ENCODE measurements around the gene EIF4EBP3. TPM values are rescaled to one million over a fixed set of nuclear protein-coding genes. Genes with fewer than 3 reads are reported as not detected.

The EIF4EBP3 gene
- total and polyA plus RNA-seq, 4 donors = 1.4 to 55.8 (median 8.0) TPM

DNA sequence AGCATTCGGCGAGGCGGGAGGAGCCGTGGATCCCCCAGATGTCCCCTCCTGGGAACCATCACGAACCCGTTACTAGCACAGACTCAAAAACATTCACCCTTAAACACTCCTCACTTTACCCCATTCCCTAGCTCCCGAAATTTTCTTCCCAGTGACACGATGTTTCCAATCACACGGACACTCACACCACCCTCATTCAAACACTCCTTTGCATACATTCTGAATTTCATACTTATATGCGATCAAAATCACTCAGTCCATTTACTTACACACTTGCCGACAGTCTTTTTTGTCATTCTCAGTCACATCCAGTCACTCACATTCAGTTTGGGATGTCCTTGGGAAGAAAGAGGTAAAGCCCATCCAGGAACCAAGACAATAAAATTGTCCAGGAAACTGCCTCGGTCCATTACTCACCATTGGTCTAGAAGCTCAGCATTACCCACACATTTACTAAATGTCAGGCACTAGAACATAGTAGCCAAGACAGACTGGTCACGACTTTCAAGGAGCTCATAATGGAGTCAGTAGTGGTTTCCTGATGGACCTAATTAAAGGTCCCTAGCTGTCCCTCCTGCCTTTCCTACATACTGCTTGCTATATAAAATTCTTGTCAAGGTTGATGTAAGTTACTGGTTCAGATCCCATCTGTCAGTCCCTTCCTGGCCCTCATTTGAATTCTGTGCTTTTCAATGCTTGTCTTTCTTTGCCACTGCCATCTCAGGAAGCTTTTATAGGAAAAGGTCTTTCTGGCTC lies 17.7 kb downstream of the EIF4EBP3 start:
- Histone ChIP-seq H3K4me1 (ENCODE audit: control insufficient read depth in 4 of 4, insufficient read depth in 4 of 4, low read length in 3 of 4) (peaks cover 23 to 75% (median 70%) of the 10 kb centered on the region in 4 donors), H3K27ac (ENCODE audit: low read depth in 1 of 2, low read length in 2 of 2) (peak overlapping the region; percentile 92 to 96), H3K9me3 (ENCODE audit: control insufficient read depth in 4 of 4, low read length in 3 of 4) (no peaks in the 10 kb centered on the region), H3K4me3 (ENCODE audit: low read depth in 1 of 3, low read length in 3 of 3) (peak overlapping the region; percentile 66 to 97 (median 93)), H3K9ac (ENCODE audit: low read depth in 1 of 2, low read length in 2 of 2) (peak overlapping the region; percentile 73 to 95), H3K27me3 (ENCODE audit: control insufficient read depth in 4 of 4, insufficient read depth in 4 of 4, low read length in 3 of 4) (no peaks in the 10 kb centered on the region), H3K36me3 (ENCODE audit: control insufficient read depth in 4 of 4, insufficient read depth in 3 of 4, low read depth in 1 of 4, low read length in 3 of 4) (peaks cover 6 to 20% (median 15%) of the 10 kb centered on the region in 4 donors)
- no peak for DNase-seq (ENCODE audit: low spot score)
- no peak for TF ChIP-seq GABPA (IDR thresholded peaks at IDR 0.05 in 1 of 2, conservative IDR thresholded peaks at IDR 0.05 in 1 of 2)
- no peak for TF ChIP-seq SP1 (IDR thresholded peaks at IDR 0.05)
- no peak for TF ChIP-seq EGR1 (IDR thresholded peaks at IDR 0.05; ENCODE audit: low read depth in 2 of 2)
- TF ChIP-seq FOXA1 (IDR thresholded peaks at IDR 0.05) = no peak
- TF ChIP-seq RAD21 (IDR thresholded peaks at IDR 0.05) = no peak
- TF ChIP-seq ATF3 (IDR thresholded peaks at IDR 0.05) = no peak
- no peak for TF ChIP-seq YY1 (IDR thresholded peaks at IDR 0.05)
- TF ChIP-seq NR2F2 (IDR thresholded peaks at IDR 0.05) = no peak
- TF ChIP-seq JUND (IDR thresholded peaks at IDR 0.05) = no peak
- TF ChIP-seq, protein P1, sequence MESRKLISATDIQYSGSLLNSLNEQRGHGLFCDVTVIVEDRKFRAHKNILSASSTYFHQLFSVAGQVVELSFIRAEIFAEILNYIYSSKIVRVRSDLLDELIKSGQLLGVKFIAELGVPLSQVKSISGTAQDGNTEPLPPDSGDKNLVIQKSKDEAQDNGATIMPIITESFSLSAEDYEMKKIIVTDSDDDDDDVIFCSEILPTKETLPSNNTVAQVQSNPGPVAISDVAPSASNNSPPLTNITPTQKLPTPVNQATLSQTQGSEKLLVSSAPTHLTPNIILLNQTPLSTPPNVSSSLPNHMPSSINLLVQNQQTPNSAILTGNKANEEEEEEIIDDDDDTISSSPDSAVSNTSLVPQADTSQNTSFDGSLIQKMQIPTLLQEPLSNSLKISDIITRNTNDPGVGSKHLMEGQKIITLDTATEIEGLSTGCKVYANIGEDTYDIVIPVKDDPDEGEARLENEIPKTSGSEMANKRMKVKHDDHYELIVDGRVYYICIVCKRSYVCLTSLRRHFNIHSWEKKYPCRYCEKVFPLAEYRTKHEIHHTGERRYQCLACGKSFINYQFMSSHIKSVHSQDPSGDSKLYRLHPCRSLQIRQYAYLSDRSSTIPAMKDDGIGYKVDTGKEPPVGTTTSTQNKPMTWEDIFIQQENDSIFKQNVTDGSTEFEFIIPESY (IDR thresholded peaks at IDR 0.05) = no peak
- TF ChIP-seq, protein P2, sequence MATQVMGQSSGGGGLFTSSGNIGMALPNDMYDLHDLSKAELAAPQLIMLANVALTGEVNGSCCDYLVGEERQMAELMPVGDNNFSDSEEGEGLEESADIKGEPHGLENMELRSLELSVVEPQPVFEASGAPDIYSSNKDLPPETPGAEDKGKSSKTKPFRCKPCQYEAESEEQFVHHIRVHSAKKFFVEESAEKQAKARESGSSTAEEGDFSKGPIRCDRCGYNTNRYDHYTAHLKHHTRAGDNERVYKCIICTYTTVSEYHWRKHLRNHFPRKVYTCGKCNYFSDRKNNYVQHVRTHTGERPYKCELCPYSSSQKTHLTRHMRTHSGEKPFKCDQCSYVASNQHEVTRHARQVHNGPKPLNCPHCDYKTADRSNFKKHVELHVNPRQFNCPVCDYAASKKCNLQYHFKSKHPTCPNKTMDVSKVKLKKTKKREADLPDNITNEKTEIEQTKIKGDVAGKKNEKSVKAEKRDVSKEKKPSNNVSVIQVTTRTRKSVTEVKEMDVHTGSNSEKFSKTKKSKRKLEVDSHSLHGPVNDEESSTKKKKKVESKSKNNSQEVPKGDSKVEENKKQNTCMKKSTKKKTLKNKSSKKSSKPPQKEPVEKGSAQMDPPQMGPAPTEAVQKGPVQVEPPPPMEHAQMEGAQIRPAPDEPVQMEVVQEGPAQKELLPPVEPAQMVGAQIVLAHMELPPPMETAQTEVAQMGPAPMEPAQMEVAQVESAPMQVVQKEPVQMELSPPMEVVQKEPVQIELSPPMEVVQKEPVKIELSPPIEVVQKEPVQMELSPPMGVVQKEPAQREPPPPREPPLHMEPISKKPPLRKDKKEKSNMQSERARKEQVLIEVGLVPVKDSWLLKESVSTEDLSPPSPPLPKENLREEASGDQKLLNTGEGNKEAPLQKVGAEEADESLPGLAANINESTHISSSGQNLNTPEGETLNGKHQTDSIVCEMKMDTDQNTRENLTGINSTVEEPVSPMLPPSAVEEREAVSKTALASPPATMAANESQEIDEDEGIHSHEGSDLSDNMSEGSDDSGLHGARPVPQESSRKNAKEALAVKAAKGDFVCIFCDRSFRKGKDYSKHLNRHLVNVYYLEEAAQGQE (IDR thresholded peaks at IDR 0.05) = no peak
- WGBS = 7% methylated on average over 13 of the region's 13 CpGs

DNA sequence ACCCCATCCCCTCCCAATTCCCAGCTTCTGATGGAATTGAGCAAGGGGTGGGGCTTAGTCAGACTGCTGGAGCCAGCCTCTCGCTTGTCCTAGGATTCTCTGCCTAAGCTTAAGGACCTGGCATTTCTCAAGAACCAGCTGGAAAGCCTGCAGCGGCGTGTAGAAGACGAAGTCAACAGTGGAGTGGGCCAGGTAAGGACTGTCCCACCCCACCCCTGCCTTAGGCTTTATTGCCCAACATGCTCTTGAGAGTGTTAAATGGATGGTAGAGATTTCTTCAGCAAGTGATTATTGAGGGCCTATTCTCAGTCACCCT lies 18.3 kb downstream of the EIF4EBP3 start:
- Histone ChIP-seq H3K36me3 (ENCODE audit: control insufficient read depth in 4 of 4, insufficient read depth in 3 of 4, low read depth in 1 of 4, low read length in 3 of 4) (peaks cover 6 to 20% (median 15%) of the 10 kb centered on the region in 4 donors), H3K27me3 (ENCODE audit: control insufficient read depth in 4 of 4, insufficient read depth in 4 of 4, low read length in 3 of 4) (no peaks in the 10 kb centered on the region), H3K4me3 (ENCODE audit: low read depth in 1 of 3, low read length in 3 of 3) (peak overlapping the region in 2 of 3 donors; percentile 66 to 97), H3K4me1 (ENCODE audit: control insufficient read depth in 4 of 4, insufficient read depth in 4 of 4, low read length in 3 of 4) (peaks cover 20 to 76% (median 71%) of the 10 kb centered on the region in 4 donors), H3K27ac (ENCODE audit: low read depth in 1 of 2, low read length in 2 of 2) (peak overlapping the region; percentile 2 to 92), H3K9me3 (ENCODE audit: control insufficient read depth in 4 of 4, low read length in 3 of 4) (no peaks in the 10 kb centered on the region), H3K9ac (ENCODE audit: low read depth in 1 of 2, low read length in 2 of 2) (peak overlapping the region in 1 of 2 donors; percentile 73)
- DNase-seq (ENCODE audit: low spot score) = no peak
- WGBS = 89% methylated on average over 4 of the region's 4 CpGs
- no peak for TF ChIP-seq NR2F2 (IDR thresholded peaks at IDR 0.05)
- no peak for TF ChIP-seq FOXA1 (IDR thresholded peaks at IDR 0.05)

DNA sequence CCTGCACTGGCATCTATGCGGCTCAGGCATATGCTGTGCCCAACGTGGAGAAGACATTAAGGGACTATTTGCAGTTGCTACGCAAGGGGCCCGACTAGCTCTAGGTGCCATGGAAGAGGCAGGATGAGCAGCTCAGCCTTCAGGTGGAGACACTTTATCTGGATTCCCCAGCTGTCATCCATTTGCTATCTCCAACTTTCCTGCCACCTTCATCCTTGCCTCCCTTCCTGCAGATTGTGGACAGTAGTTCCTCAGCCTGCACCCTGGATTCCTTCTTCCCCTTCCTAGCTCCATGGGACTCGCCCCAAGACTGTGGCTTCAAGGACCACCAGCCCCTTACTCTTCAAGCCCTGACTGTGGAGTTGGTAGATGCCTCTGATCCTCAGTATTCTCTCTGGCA lies 19.2 kb downstream of the EIF4EBP3 start:
- peaks cover 20 to 75% (median 67%) of the 10 kb centered on the region in 4 donors for H3K4me1 ChIP-seq (ENCODE audit: control insufficient read depth in 4 of 4, insufficient read depth in 4 of 4, low read length in 3 of 4)
- DNase-seq (ENCODE audit: low spot score) = no peak
- H3K27ac ChIP-seq (ENCODE audit: low read depth in 1 of 2, low read length in 2 of 2) = no peak overlapping the region
- 92% methylated on average over 5 of the region's 5 CpGs for WGBS
- H3K9me3 ChIP-seq (ENCODE audit: control insufficient read depth in 4 of 4, low read length in 3 of 4) = no peaks in the 10 kb centered on the region
- no peak overlapping the region for H3K4me3 ChIP-seq (ENCODE audit: low read depth in 1 of 3, low read length in 3 of 3)
- H3K9ac ChIP-seq (ENCODE audit: low read depth in 1 of 2, low read length in 2 of 2) = no peak overlapping the region
- H3K27me3 ChIP-seq (ENCODE audit: control insufficient read depth in 4 of 4, insufficient read depth in 4 of 4, low read length in 3 of 4) = no peaks in the 10 kb centered on the region
- TF ChIP-seq SP1 (IDR thresholded peaks at IDR 0.05) (no peak), RAD21 (IDR thresholded peaks at IDR 0.05) (no peak), EGR1 (IDR thresholded peaks at IDR 0.05; ENCODE audit: low read depth in 2 of 2) (no peak), HNF4G (IDR thresholded peaks at IDR 0.05) (no peak), NR2F2 (IDR thresholded peaks at IDR 0.05) (no peak), JUND (IDR thresholded peaks at IDR 0.05) (no peak), TAF1 (conservative IDR thresholded peaks at IDR 0.05) (no peak), HNF4A (conservative IDR thresholded peaks at IDR 0.05) (no peak), ATF3 (IDR thresholded peaks at IDR 0.05) (no peak), RXRA (IDR thresholded peaks at IDR 0.05) (no peak)
- peaks cover 6 to 20% (median 15%) of the 10 kb centered on the region in 4 donors for H3K36me3 ChIP-seq (ENCODE audit: control insufficient read depth in 4 of 4, insufficient read depth in 3 of 4, low read depth in 1 of 4, low read length in 3 of 4)
